Measurements from ENCODE around the gene GSAP. TPM values are rescaled to one million over a fixed set of nuclear protein-coding genes. Genes with fewer than 3 reads are reported as not detected.

Gene GSAP
- total and polyA plus RNA-seq, 9 of the 15 experiments (the other 6 are each of a cell fraction or from before 2014, with no cell fraction given) = 0.13 TPM; not detected in 8

DNA sequence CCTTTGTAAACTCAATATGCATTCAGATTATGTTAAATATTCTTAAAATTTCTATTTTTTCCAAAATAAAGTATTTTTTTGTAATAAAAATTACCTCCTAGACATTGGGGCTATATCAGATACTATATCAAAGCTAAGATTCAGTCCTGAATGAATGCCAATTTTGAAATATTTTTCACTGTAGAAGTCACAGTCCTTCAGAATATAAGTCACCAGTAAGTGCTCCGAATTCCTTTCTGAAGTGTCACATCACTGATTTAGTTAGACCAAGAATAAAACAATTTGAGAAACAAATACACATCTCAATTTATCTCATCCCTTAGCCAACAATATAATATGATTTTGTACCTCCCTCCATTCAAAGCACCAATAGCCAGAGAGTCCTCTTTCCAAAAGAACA is 33.9 kb upstream of the GSAP start:
- in situ Hi-C loops (cut with MboI) = no loop called here
- ChIA-PET POLR2A (interaction anchor here (1.5 kb wide), 1 partner anchor 10 kb away, joined by 6 read pairs; no protein-coding TSS in a partner anchor), CTCF (ENCODE audit: low intra/inter-chr PET ratio) (no interaction called here)
- H3K27ac ChIP-seq (ENCODE audit: extremely low read depth, low read depth, low read length) = no peak overlapping the region
- no peaks in the 10 kb centered on the region for H4K20me1 ChIP-seq (replicated peaks; ENCODE audit: control insufficient read depth, insufficient read depth, low read length)
- H3K79me2 ChIP-seq (ENCODE audit: control insufficient read depth, insufficient read depth, low read length) = no peaks in the 10 kb centered on the region
- no peak for FAIRE-seq
- H3K4me2 ChIP-seq (ENCODE audit: insufficient read depth, low read length) = no peak overlapping the region
- no peak for DNase-seq (ENCODE audit: extremely low read depth in 1 of 4, low spot score in 3 of 4)
- TF ChIP-seq, protein P1, sequence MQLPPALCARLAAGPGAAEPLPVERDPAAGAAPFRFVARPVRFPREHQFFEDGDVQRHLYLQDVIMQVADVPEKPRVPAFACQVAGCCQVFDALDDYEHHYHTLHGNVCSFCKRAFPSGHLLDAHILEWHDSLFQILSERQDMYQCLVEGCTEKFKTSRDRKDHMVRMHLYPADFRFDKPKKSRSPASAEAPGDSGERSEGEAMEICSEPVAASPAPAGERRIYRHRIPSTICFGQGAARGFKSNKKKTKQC (CRISPR knock-in tag; IDR thresholded peaks at IDR 0.05) = no peak
- TF ChIP-seq DPF2 (IDR thresholded peaks at IDR 0.05) (no peak), MYNN (IDR thresholded peaks at IDR 0.05) (no peak), MYNN (CRISPR knock-in tag; IDR thresholded peaks at IDR 0.05) (no peak), ZNF121 (CRISPR knock-in tag; conservative IDR thresholded peaks at IDR 0.05) (no peak), ELF4 (CRISPR knock-in tag; IDR thresholded peaks at IDR 0.05) (no peak)
- TF ChIP-seq, protein P2, sequence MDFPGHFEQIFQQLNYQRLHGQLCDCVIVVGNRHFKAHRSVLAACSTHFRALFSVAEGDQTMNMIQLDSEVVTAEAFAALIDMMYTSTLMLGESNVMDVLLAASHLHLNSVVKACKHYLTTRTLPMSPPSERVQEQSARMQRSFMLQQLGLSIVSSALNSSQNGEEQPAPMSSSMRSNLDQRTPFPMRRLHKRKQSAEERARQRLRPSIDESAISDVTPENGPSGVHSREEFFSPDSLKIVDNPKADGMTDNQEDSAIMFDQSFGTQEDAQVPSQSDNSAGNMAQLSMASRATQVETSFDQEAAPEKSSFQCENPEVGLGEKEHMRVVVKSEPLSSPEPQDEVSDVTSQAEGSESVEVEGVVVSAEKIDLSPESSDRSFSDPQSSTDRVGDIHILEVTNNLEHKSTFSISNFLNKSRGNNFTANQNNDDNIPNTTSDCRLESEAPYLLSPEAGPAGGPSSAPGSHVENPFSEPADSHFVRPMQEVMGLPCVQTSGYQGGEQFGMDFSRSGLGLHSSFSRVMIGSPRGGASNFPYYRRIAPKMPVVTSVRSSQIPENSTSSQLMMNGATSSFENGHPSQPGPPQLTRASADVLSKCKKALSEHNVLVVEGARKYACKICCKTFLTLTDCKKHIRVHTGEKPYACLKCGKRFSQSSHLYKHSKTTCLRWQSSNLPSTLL (IDR thresholded peaks at IDR 0.05) = no peak
- TF ChIP-seq, protein P3, sequence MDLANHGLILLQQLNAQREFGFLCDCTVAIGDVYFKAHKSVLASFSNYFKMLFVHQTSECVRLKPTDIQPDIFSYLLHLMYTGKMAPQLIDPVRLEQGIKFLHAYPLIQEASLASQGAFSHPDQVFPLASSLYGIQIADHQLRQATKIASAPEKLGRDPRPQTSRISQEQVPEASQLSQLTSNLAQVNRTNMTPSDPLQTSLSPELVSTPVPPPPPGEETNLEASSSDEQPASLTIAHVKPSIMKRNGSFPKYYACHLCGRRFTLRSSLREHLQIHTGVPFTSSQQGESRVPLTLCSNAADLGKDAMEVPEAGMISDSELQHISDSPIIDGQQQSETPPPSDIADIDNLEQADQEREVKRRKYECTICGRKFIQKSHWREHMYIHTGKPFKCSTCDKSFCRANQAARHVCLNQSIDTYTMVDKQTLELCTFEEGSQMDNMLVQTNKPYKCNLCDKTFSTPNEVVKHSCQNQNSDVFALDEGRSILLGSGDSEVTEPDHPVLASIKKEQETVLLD (IDR thresholded peaks at IDR 0.05) = no peak
- WGBS (ENCODE audit: insufficient coverage, low coverage, missing lambda C conversion rate) = 0% methylated on average over 1 of the region's 1 CpG
- no peaks in the 10 kb centered on the region for H3K9me3 ChIP-seq (replicated peaks; ENCODE audit: control insufficient read depth, insufficient read depth, low read depth, low read length)
- no TSS peak for BruUV-seq (replicated peaks)
- no peak overlapping the region for H3K9ac ChIP-seq (ENCODE audit: insufficient read depth in 1 of 2, low read depth in 2 of 2, low read length in 2 of 2)
- peaks cover 26 to 27% of the 10 kb centered on the region in 2 experiments; a peak in 4 of 5 replicates for H3K27me3 ChIP-seq (ENCODE audit: control insufficient read depth in 2 of 2, insufficient read depth in 2 of 2, low read length in 2 of 2)
- intact Hi-C loops (cut with micrococcal nuclease) = no loop called here
- no peak overlapping the region for H3K4me3 ChIP-seq
- H3K9me1 ChIP-seq (ENCODE audit: control insufficient read depth, insufficient read depth, low read length) = no peaks in the 10 kb centered on the region
- H3K36me3 ChIP-seq (ENCODE audit: control insufficient read depth, insufficient read depth, low read length) = no peaks in the 10 kb centered on the region
- no peaks in the 10 kb centered on the region for H3K4me1 ChIP-seq (replicated peaks in 1 of 2; ENCODE audit: control insufficient read depth in 2 of 2, insufficient read depth in 2 of 2, low read length in 2 of 2)
- H2AFZ ChIP-seq (ENCODE audit: low read depth, low read length) = no peak overlapping the region
- no peak for ATAC-seq
